Uterus (tissue), 2 donors: ENCODE results near the gene CGAS.

Experiments
- CTCF ChIP-seq, 4 experiments: fragments of 200-600 bp in 2 of 4; fragments of 450-650 bp in 2 of 4; sonication (generic) in 2 of 4; IDR thresholded peaks; one replicate each; pipeline ENCODE4 v1.5.1; 2016 to 2019; ENCODE audit warnings: antibody characterized with exemption in 4 of 4, mild to moderate bottlenecking in 2 of 4, moderate library complexity in 1 of 4
- POLR2A ChIP-seq, 2 donors: fragments of 450-650 bp; IDR thresholded peaks; one replicate each; pipeline ENCODE4 v1.6.1; 2016; ENCODE audit warnings: antibody characterized with exemption in 2 of 2, mild to moderate bottlenecking in 1 of 2, moderate library complexity in 1 of 2

- TF ChIP-seq CTCF (IDR thresholded peaks at IDR 0.05) (no peak), POLR2A (IDR thresholded peaks at IDR 0.05) (no peak)
Observed at GRCh38 chr6:73484438-73484837, 32.3 kb upstream of the CGAS start.
